Measurements from ENCODE around the gene NUP50.

The NUP50 gene

GRCh38 chr22:45207533-45207932 is 43.8 kb downstream of the NUP50 start:
- Histone ChIP-seq H2BK5ac (ENCODE audit: low read depth, low read length, poor library complexity, severe bottlenecking) (no peak overlapping the region), H3K36me3 (ENCODE audit: control insufficient read depth in 1 of 2, insufficient read depth in 2 of 2, low read depth in 1 of 2, low read length in 2 of 2) (peaks cover 33 to 47% of the 10 kb centered on the region in 2 experiments), H3K27ac (ENCODE audit: low read length, poor library complexity, severe bottlenecking) (no peak overlapping the region), H3K9me3 (ENCODE audit: control insufficient read depth, low read length) (no peaks in the 10 kb centered on the region), H3K9ac (ENCODE audit: low read length) (no peak overlapping the region), H3K4me3 (ENCODE audit: insufficient read depth in 1 of 2, low read depth in 1 of 2, low read length in 2 of 2) (no peak overlapping the region), H3K4me2 (ENCODE audit: low read length, poor library complexity, severe bottlenecking) (no peak overlapping the region), H2AK5ac (ENCODE audit: low read length, severe bottlenecking) (no peak overlapping the region), H2BK15ac (ENCODE audit: low read depth, poor library complexity, severe bottlenecking) (no peak overlapping the region), H4K8ac (ENCODE audit: low read length) (no peak overlapping the region), H3K79me1 (replicated peaks; ENCODE audit: low read length, poor library complexity, severe bottlenecking) (peaks cover 21% of the 10 kb centered on the region), H3K23ac (ENCODE audit: low read length in 2 of 2) (no peak overlapping the region), H3K18ac (ENCODE audit: low read depth in 1 of 2, low read length in 2 of 2) (no peak overlapping the region), H4K91ac (ENCODE audit: low read length) (no peak overlapping the region), H3K14ac (ENCODE audit: low read length in 2 of 2) (no peak overlapping the region), H2AFZ (ENCODE audit: low read depth, low read length) (no peak overlapping the region), H3K27me3 (ENCODE audit: control insufficient read depth in 1 of 2, insufficient read depth in 1 of 2, low read length in 2 of 2) (no peaks in the 10 kb centered on the region), H2BK120ac (ENCODE audit: low read depth, low read length) (no peak overlapping the region), H3K4me1 (ENCODE audit: control insufficient read depth, insufficient read depth, low read depth, low read length) (peaks cover 46% of the 10 kb centered on the region), H3K4ac (ENCODE audit: low read depth in 1 of 2, low read length in 2 of 2) (no peak overlapping the region), H2BK12ac (ENCODE audit: low read length in 2 of 2) (no peak overlapping the region)
- no peak for DNase-seq
- WGBS: 96% methylated on average over 13 of the region's 13 CpGs

- no peak overlapping the region for H2AFZ ChIP-seq (ENCODE audit: low read depth, low read length)
- H3K4me2 ChIP-seq (ENCODE audit: low read length, poor library complexity, severe bottlenecking): no peak overlapping the region
- no peak overlapping the region for H3K4me3 ChIP-seq (ENCODE audit: insufficient read depth in 1 of 2, low read depth in 1 of 2, low read length in 2 of 2)
- peaks cover 49% of the 10 kb centered on the region for H3K4me1 ChIP-seq (ENCODE audit: control insufficient read depth, insufficient read depth, low read depth, low read length)
- no peak overlapping the region for H3K23ac ChIP-seq (ENCODE audit: low read length in 2 of 2)
- H3K9me3 ChIP-seq (ENCODE audit: control insufficient read depth, low read length): no peaks in the 10 kb centered on the region
- peak overlapping the region in 1 of 2 experiments; percentile 18 for H3K18ac ChIP-seq (ENCODE audit: low read depth in 1 of 2, low read length in 2 of 2)
- DNase-seq: peak; percentile 50
- H3K27ac ChIP-seq (ENCODE audit: low read length, poor library complexity, severe bottlenecking): no peak overlapping the region
- no peak overlapping the region for H2AK5ac ChIP-seq (ENCODE audit: low read length, severe bottlenecking)
- no peak overlapping the region for H4K91ac ChIP-seq (ENCODE audit: low read length)
- H3K9ac ChIP-seq (ENCODE audit: low read length): no peak overlapping the region
- WGBS: 88% methylated on average over 24 of the region's 24 CpGs
- no peak overlapping the region for H2BK15ac ChIP-seq (ENCODE audit: low read depth, poor library complexity, severe bottlenecking)
- peak overlapping the region in 1 of 2 experiments; percentile 7 for H2BK12ac ChIP-seq (ENCODE audit: low read length in 2 of 2)
- no peak overlapping the region for H2BK5ac ChIP-seq (ENCODE audit: low read depth, low read length, poor library complexity, severe bottlenecking)
- no peak overlapping the region for H4K8ac ChIP-seq (ENCODE audit: low read length)
- peaks cover 19% of the 10 kb centered on the region for H3K79me1 ChIP-seq (replicated peaks; ENCODE audit: low read length, poor library complexity, severe bottlenecking)
- no peak overlapping the region for H2BK120ac ChIP-seq (ENCODE audit: low read depth, low read length)
- no peak overlapping the region for H3K4ac ChIP-seq (ENCODE audit: low read depth in 1 of 2, low read length in 2 of 2)
- H3K36me3 ChIP-seq (ENCODE audit: control insufficient read depth in 1 of 2, insufficient read depth in 2 of 2, low read depth in 1 of 2, low read length in 2 of 2): peaks cover 29 to 42% of the 10 kb centered on the region in 2 experiments
- no peaks in the 10 kb centered on the region for H3K27me3 ChIP-seq (ENCODE audit: control insufficient read depth in 1 of 2, insufficient read depth in 1 of 2, low read length in 2 of 2)
- peak overlapping the region in 1 of 2 experiments; percentile 6 for H3K14ac ChIP-seq (ENCODE audit: low read length in 2 of 2)
These were observed 44.4 kb downstream of the NUP50 start for GRCh38 chr22:45207981-45208664.

- Histone ChIP-seq H2BK5ac (ENCODE audit: low read depth, low read length, poor library complexity, severe bottlenecking) (no peak overlapping the region), H3K4me3 (ENCODE audit: insufficient read depth in 1 of 2, low read depth in 1 of 2, low read length in 2 of 2) (no peak overlapping the region), H3K79me1 (replicated peaks; ENCODE audit: low read length, poor library complexity, severe bottlenecking) (peaks cover 21% of the 10 kb centered on the region), H3K4me2 (ENCODE audit: low read length, poor library complexity, severe bottlenecking) (no peak overlapping the region), H2AFZ (ENCODE audit: low read depth, low read length) (no peak overlapping the region), H3K4me1 (ENCODE audit: control insufficient read depth, insufficient read depth, low read depth, low read length) (peaks cover 52% of the 10 kb centered on the region), H4K8ac (ENCODE audit: low read length) (no peak overlapping the region), H3K14ac (ENCODE audit: low read length in 2 of 2) (peak overlapping the region in 1 of 2 experiments; percentile 46), H3K9ac (ENCODE audit: low read length) (no peak overlapping the region), H3K27me3 (ENCODE audit: control insufficient read depth in 1 of 2, insufficient read depth in 1 of 2, low read length in 2 of 2) (no peaks in the 10 kb centered on the region), H2BK15ac (ENCODE audit: low read depth, poor library complexity, severe bottlenecking) (no peak overlapping the region), H3K9me3 (ENCODE audit: control insufficient read depth, low read length) (no peaks in the 10 kb centered on the region), H2BK120ac (ENCODE audit: low read depth, low read length) (no peak overlapping the region), H4K91ac (ENCODE audit: low read length) (no peak overlapping the region), H2BK12ac (ENCODE audit: low read length in 2 of 2) (peak overlapping the region in 1 of 2 experiments; percentile 9), H2AK5ac (ENCODE audit: low read length, severe bottlenecking) (peak overlapping the region; percentile 26), H3K4ac (ENCODE audit: low read depth in 1 of 2, low read length in 2 of 2) (no peak overlapping the region), H3K27ac (ENCODE audit: low read length, poor library complexity, severe bottlenecking) (no peak overlapping the region), H3K18ac (ENCODE audit: low read depth in 1 of 2, low read length in 2 of 2) (no peak overlapping the region), H3K36me3 (ENCODE audit: control insufficient read depth in 1 of 2, insufficient read depth in 2 of 2, low read depth in 1 of 2, low read length in 2 of 2) (peaks cover 25 to 36% of the 10 kb centered on the region in 2 experiments), H3K23ac (ENCODE audit: low read length in 2 of 2) (no peak overlapping the region)
- no peak for DNase-seq
- WGBS: 86% methylated on average over 10 of the region's 10 CpGs
These were observed 44.9 kb downstream of the NUP50 start for GRCh38 chr22:45208696-45208992.

- Histone ChIP-seq H2AK5ac (ENCODE audit: low read length, severe bottlenecking) (no peak overlapping the region), H2BK12ac (ENCODE audit: low read length in 2 of 2) (peak overlapping the region; percentile 9 to 49), H2BK15ac (ENCODE audit: low read depth, poor library complexity, severe bottlenecking) (no peak overlapping the region), H3K4me3 (ENCODE audit: insufficient read depth in 1 of 2, low read depth in 1 of 2, low read length in 2 of 2) (no peak overlapping the region), H3K4me1 (ENCODE audit: control insufficient read depth, insufficient read depth, low read depth, low read length) (peaks cover 52% of the 10 kb centered on the region), H3K4ac (ENCODE audit: low read depth in 1 of 2, low read length in 2 of 2) (no peak overlapping the region), H3K9ac (ENCODE audit: low read length) (peak overlapping the region; percentile 90), H3K14ac (ENCODE audit: low read length in 2 of 2) (peak overlapping the region in 1 of 2 experiments; percentile 46), H3K79me1 (replicated peaks; ENCODE audit: low read length, poor library complexity, severe bottlenecking) (peaks cover 21% of the 10 kb centered on the region), H2BK120ac (ENCODE audit: low read depth, low read length) (no peak overlapping the region), H3K9me3 (ENCODE audit: control insufficient read depth, low read length) (no peaks in the 10 kb centered on the region), H3K23ac (ENCODE audit: low read length in 2 of 2) (no peak overlapping the region), H4K91ac (ENCODE audit: low read length) (no peak overlapping the region), H3K4me2 (ENCODE audit: low read length, poor library complexity, severe bottlenecking) (no peak overlapping the region), H3K27me3 (ENCODE audit: control insufficient read depth in 1 of 2, insufficient read depth in 1 of 2, low read length in 2 of 2) (no peaks in the 10 kb centered on the region), H2BK5ac (ENCODE audit: low read depth, low read length, poor library complexity, severe bottlenecking) (no peak overlapping the region), H2AFZ (ENCODE audit: low read depth, low read length) (no peak overlapping the region), H3K27ac (ENCODE audit: low read length, poor library complexity, severe bottlenecking) (no peak overlapping the region), H3K36me3 (ENCODE audit: control insufficient read depth in 1 of 2, insufficient read depth in 2 of 2, low read depth in 1 of 2, low read length in 2 of 2) (peaks cover 19 to 31% of the 10 kb centered on the region in 2 experiments), H4K8ac (ENCODE audit: low read length) (no peak overlapping the region), H3K18ac (ENCODE audit: low read depth in 1 of 2, low read length in 2 of 2) (peak overlapping the region in 1 of 2 experiments; percentile 71)
- 45% methylated on average over 29 of the region's 29 CpGs for WGBS
- DNase-seq: peak; percentile 92
These were observed 45.5 kb downstream of the NUP50 start for GRCh38 chr22:45208993-45209838.

Data from mesenchymal stem cell (in vitro differentiated cells and primary cell).